Inflammatory macrophage treated with lipopolysaccharide for 1 hour (primary cell): ENCODE data around the gene MTA3.
"Not testable (repeated sequence)": the region's sequence is repeated elsewhere in the genome, so short reads cannot be mapped to it uniquely, and the experiment has no call there.

Source experiments
- DNase-seq, 2 donors: peaks; one replicate each; pipeline ENCODE4 v3.0.0-alpha.2; 2020 to 2022

MTA3 gene

DNA sequence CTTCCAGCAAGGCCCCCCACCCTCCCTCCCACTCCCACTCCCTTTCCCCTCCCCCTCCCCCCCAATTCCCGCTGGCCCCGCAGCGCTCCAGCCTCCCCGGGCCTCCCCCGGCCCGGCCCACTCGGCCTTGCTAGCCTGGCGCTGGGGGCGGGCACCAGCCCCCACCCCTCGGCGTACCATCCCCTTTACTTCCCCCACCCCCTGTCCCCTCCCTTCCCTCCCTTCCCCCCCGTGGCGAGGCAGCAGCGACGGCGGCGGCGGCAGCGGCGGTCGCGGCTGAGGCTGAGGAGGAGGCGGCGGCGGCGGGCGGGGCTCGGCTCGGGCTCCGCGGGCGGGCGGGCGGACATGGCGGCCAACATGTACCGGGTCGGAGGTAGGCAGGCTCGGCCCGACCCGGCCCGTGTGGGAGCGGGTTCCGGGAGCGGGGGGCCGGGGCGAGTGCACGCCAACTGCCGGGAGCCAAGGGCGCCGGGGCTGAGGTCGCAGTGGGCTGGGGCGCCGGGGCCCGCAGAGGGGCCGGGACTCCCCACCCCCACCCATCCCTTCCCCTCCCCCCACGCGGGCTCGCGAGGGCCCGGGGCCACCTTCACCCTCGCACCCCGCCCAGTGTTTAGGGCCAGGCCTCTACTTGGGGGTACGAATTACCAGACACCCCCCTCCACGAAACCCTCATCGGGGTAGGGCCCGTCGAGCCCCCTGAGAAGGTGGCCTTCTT is at the start of gene MTA3:
Gene MTA3 (plus strand): TSS at position 232 of the 715 bp plus-strand sequence. CDS start 114 bp downstream, at position 346.
- peak; percentile 6 to 22 for DNase-seq

- DNase-seq: no peak
Measured at GRCh38 chr2:42519624-42520023, 48.8 kb upstream of the MTA3 start.

DNA sequence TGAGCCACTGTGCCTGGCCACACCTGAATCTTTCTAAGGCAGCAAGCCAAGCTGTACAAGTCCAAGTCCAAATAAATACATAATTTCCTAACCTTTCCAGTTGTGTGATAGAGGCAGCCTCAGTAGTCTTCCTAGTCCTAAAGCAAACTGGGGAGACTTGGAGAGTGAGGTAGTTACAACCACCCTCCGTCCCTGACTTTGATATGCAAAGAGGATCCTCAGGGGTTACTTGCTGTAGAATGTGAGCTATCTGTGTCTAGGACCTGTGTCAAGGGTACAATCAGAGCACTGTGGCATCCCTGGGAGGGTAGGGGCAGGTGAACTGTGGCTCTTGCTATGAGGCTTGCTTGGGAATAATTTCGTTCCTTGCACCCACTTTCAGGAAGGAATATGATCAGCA is 46.4 kb upstream of the MTA3 start:
- no peak for DNase-seq

DNA sequence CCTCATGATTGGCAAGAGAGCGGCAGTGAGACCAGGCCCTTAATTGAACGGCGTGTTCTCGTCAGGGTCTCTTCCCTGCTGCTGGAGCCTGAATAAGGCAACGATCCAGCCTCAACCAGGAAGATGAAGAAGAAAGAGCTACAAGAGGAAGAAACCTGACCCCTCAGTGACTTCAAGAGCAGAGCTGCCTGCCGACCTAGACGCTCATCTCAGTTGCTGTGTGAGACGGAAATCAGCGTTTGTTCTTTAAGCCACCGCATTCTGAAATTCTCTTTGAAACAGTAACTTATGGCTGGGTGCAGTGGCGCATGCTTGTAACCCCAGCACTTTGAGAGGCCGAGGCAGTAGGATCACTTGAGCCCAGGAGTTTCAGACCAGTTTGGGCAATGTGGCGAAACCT is 45.1 kb upstream of the MTA3 start:
- DNase-seq: no peak

GRCh38 chr2:42532397-42532796 is 36.0 kb upstream of the MTA3 start:
- DNase-seq: no peak

DNA sequence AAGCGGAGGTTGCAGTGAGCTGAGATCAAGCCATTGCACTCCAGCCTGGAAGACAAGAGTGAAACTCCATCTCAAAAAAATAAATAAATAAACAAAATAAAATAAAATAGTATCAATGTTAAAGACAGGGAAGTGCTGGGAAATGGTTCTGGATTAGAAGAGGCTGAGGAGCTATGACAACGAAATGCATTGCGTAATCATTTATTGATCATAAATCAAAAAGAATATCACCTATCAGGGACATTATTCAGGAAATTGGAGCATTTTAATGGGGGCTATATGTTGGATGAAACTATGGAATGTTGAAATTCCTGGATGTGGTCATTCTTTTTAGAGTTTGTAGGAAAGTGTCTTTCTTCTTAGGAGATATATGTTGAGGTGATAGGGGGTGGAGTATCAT is 30.9 kb upstream of the MTA3 start:
- DNase-seq: no peak

- DNase-seq: no peak
Measured at GRCh38 chr2:42542871-42543270, 25.6 kb upstream of the MTA3 start.

DNA sequence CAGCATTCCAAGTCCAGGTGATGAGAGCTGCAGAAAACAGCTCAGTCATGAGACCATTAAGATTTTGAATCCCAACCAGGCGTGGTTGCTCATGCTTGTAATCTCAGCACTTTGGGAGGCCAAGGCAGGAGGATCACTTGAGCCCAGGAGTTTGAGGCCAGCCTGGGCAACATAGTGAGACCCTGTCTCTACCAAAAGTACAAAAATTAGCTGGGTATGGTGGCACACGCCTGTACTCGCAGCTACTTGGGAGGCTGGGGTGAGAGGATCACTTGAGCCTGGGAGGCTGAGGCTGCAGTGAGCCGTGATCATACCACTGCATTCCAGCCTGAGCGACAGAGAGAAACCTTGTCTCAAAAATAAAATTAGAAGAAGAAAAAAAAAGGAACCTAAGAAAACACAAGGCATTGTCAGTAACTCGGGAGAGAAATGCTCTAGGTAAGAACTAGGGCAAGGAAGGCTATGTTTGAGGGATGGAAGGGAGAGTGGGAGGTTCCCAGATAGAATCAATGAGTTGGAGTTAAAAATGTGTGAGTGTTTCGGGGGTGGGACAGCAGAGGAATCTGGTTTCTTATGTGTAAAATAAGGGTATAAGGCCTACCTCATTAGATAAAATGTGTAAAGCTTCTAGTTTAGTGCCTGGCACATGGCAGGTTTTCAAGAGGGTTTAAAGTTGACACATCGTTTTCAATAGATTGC is 23.3 kb upstream of the MTA3 start:
- DNase-seq: no peak

DNA sequence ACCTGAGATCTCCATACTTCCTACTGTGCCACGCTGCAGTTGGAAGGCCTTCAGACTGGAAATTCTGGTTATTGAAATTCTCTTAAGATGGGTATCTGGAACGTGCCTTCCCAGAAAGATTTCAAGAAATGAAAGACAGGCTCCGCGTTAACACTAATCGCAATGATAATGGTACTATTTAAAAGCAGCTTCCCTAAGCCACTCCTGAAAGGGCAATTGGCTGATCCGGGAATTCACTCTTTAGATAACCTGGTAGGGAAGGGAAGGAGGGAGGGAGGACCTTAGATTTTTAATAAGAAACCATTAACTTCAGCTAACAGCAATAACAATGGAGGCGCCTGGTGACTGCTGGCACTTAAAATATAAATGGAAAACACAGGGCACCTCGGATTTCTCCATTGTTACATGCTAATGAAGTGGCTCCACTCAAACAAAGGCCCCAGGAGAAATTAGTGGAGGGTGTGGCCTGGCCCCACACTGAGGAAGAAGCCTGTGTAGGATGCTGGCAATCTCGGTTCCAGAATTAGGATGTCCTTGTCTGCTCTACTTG is 22.5 kb upstream of the MTA3 start:
- DNase-seq: no peak

GRCh38 chr2:42547014-42547413 is 21.4 kb upstream of the MTA3 start:
- DNase-seq: peak; percentile 13 to 14

DNA sequence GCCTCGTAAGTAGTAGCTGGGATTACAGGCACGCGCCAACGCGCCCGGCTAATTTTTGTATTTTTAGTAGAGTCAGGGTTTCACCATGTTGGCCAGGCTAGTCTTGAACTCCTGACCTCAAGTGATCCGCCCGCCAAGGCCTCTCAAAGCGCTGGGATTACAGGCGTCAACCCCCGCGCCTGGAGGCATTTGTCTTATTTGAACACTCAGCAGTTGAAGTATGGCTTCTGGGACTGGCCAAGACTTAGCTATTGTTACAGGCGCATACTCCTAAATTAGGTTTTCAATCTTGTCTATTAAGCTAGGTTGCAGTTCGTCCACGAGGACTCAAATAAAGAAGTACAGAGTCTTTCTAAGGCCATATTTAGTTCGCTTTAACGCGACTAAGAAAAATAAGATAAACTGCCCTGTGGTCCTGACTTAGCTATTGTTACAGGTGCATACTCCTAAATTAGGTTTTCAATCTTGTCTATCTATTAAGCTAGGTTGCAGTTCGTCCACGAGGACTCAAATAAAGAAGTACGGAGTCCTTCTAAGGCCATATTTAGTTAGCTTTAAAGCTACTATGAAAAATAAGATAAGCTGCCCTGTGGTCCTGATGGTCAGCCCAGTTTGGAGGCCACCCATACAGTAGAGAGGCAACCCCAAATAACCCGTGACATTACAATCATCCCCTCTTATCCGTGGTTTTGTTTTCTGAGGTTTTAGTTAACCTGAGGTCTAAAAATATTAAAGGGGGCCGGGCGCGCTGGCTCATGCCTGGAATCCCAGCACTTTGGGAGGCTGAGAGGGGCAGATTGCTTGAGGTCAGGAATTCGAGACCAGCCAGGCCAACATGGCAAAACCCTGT is 20.8 kb upstream of the MTA3 start:
- no peak for DNase-seq

DNA sequence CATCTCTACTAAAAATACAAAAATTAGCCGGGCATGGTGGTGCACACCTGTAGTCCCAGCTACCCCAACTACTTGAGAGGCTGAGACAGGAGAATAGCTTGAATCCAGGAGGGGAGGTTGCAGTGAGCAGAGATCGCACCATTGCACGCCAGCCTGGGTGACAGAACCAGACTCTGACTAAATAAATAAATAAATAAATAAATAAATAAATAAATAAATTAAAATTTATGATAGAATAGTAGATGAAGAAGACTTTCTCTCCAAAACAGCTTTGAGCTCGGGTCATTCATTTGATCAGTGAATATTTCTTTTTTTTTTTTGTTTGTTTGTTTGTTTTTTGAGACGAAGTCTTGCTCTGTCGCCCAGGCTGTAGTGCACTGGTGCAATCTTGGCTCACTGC is 17.6 kb upstream of the MTA3 start:
- DNase-seq: no peak

DNA sequence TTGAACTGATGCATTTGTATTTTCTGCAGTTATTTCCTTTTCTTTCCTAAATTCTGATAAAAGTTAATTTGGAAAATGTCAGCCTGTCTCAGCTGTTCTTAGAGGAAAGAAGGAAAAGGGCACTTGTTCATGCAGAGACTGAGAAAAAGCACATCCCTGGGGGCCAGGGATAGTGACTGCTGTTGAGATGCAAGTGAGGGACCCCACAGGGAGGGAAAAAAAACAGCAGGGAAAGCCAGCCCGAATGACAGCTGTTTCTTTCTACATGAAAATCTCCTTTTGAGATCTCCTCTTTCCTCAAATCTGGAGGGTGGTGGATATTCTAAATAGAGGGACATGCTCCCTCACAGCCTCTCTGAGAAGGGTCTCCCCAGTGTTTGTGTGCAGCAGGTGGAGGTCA is 14.0 kb upstream of the MTA3 start:
- no peak for DNase-seq

GRCh38 chr2:42556315-42556890 is 12.0 kb upstream of the MTA3 start:
- DNase-seq: no peak

GRCh38 chr2:42557306-42557705 is 11.1 kb upstream of the MTA3 start:
- DNase-seq: no peak

DNA sequence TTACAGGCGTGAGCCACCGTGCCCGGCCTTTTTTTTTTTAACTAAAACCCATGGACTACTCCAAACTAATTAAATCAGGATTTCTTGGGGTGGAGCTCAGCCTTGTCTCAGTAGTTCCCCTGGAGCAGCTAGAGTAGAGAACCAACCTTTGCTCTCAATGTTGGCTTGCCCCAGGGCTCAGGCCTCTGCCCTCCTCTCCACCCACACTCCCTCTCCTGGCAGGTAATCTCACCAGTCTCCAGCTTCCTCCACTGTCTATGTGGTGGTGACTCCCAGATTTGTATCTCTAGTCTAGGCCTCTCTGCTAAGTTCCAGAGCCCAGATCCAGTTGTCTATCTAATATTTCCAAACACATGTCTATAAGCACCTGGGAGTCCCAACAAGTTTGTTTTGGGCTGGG is 9.6 kb upstream of the MTA3 start:
- DNase-seq: no peak

DNA sequence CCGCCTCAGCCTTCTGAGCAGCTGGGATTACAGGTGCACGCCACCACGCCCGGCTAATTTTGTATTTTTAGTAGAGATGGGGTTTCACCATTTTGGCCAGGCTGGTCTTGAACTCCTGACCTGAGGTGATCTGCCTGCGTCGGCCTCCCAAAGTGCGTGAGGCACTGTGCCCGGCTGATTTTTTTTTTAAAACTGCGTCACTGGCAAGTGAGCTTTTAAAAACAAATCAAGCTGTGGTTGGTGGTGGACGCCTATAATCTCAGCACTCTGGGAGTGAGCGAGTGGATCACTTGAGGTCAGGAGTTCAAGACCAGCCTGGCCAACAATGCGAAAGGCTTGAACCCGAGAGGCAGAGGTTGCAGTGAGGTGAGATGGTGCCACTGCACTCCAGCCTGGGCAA is 8.3 kb upstream of the MTA3 start:
- DNase-seq: not testable (repeated sequence)

GRCh38 chr2:42560899-42561298 is 7.5 kb upstream of the MTA3 start:
- no peak for DNase-seq

DNA sequence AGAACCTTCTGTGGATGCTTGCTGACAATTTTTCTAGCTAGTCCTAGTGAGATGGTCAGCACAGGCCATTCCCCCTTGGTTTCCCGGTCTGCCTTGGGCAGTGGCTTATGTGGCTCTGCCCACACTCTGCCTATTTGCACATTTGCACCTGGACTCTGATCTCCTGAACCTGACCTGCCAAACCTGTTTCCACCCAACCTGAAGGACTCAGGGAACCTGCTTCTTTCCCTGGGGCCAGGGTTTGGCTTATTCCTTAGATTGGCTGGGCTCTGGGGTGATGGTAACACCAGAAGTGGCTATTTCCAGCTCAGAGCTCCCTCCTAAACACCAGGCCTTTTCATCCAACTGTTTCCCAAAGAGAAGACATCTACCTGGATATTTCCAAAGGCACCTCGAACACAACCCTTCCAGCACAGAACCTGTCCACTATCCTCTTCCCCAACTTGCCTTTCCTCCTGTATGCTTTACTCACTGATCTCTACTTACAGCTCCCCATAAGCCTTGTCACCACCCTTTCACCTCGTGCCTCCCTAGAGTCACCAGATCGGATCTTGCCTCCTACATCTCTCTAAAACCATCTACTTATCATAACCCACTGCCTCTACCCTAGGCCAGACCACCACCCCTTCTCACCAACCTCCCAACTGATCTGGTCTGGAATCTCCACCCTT is 5.8 kb upstream of the MTA3 start:
- DNase-seq: no peak

DNA sequence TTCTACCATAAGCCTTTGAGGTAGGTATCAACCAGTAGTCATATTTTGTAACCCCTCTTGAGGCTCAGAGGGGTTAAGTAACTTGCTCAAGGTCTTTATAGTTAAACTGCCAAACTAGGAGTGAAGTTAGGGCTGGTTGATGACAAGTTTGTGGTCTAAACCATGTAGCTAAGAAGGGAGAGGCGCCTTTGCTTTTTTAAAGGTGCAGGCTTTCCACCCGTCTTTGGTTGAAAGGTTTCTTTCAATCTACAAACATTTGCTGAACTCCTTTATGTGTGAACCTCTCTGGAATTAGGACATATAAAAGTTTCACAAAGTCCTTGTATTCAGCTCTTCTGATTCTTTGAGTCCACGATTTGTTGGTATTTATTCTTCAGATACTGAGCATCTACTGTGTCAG is 2.4 kb upstream of the MTA3 start:
- DNase-seq: no peak

DNA sequence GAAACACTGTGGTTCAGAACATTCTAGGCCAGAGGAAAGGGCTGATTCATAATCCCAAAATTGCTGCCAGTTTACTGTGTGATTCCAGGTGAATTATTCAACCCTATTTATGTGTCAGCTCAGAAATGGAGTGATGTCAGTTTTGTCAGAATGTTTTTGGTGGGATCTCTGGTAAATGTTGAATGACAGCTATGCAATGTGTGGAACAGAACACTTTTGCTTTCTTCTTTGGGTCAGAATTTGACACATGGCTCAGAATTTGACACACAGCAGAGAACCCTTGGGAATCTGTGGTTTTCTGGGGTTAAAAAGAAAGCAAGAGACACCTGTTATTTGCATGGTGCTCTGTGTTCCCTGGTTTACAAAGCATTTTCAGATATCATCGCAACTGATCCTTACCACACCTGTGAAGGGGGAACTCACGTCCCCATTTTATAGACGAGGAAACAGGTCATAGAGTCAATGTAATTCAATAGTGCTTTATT is 1.6 kb upstream of the MTA3 start:
- DNase-seq: no peak

GRCh38 chr2:42567364-42567763 is 1.1 kb upstream of the MTA3 start:
- DNase-seq: no peak
